HG03066 (cell line): Measurements from ENCODE around the gene MED28.
"Not testable (repeated sequence)": the region's sequence is repeated elsewhere in the genome, so short reads cannot be mapped to it uniquely, and the experiment has no call there.

ENCODE experiments used
- ATAC-seq: cut with Tn5 transposase; IDR thresholded peaks from one replicate; pipeline ENCODE4 v1.9.1; 2021; ENCODE audit warnings: low read depth; ENCODE audit not compliant: unreplicated experiment

The MED28 gene

GRCh38 chr4:17614416-17615299 is at the start of gene MED28:
Gene MED28 (plus strand): TSS chr4:17614641. CDS start chr4:17614655, 14 bp downstream.
- peak; percentile 95 for ATAC-seq

DNA sequence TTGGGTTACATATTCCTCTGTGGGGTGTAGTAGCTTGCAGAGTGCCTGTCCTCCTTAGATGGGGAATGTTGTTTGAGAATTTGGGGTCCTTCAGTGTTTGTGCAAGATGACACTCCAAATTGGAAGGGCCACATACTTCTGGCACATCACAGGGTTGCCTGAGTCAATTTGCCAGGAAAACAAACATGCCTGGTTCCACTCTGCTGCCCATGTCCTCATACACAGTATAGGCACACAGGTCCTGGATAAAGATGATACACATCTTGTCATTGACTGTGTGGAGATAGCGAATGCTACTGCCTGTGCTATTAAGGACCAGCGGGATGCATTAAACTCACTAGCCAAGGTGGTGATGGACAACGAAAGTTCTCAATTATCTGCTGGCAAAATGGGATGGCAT is 48.6 kb upstream of the MED28 start:
- ATAC-seq, result no peak

DNA sequence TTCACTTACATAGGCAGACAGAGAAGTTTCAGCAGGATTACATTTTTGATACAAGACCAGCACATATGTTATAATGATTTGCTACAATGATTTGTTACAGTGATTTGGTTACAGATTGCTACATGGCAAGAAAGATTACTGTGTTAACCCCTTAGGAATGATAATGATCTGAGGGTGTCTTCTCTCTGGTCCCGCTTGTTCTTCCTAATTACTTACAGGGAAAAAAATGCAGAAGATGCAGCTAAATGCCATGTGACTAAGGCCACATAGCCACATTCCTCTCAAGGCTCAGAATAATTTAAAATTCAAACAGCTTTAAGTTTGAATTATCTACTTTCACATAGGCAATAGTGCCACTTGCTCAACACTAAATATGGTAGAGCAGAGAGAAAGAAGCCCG is 47.2 kb upstream of the MED28 start:
- ATAC-seq, result no peak

DNA sequence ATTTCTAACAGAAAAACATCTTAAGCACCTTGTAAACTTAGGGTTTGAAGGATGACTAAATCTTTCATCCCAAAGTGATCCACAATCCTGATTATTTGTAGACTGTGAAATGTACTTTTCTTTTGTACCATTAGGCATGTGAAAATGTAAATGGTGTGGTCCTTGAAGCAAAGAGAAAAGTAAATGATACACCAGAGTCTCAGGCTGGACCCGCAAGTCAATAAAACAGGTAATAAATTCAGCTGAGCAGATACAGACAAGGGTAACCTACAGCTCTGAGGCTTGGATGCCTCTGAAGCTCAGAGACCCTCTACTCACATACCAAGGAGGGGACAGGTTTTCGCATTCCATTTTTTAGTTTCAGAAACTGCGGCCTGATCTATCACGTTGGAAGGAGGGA is 40.2 kb upstream of the MED28 start:
- no peak for ATAC-seq

GRCh38 chr4:17575177-17575576 is 39.3 kb upstream of the MED28 start:
- ATAC-seq, result not testable (repeated sequence)

DNA sequence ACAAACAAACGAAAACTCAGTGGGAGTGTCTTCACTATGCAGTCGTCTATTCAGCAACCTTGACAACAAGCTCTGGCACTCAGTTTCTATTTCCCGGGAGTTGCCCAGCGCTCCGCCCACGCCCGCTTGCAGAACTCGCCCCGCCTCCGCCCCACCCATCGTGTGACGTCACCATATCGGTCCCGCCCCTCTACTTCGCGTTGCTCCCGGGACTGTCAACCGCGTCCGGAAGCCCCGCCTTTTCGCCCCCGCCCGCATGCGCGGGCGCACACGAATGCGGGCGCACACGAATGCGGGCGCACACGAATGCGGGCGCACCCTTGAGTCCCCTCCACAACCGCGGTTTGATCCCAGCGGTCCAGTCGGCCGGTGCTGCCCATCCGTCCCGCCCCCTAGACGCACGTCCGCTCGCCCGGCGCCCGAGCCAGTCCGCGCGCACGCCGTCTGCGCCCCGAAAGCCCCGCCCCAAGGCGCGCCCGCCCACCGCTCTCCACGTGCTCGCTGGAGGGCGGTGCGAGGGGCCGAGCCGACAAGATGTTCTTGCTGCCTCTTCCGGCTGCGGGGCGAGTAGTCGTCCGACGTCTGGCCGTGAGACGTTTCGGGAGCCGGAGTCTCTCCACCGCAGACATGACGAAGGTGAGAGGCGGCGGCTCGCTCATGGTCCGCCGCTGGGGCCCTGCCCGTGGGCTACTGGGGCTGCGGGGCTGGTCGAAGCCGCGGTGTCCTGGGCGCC is 37.3 kb upstream of the MED28 start, which contains the start of gene LAP3:
LAP3 (plus strand) TSS at position 267 of the 733 bp plus-strand sequence; CDS start at position 535, 268 bp downstream.
- ATAC-seq, result peak; percentile 76

DNA sequence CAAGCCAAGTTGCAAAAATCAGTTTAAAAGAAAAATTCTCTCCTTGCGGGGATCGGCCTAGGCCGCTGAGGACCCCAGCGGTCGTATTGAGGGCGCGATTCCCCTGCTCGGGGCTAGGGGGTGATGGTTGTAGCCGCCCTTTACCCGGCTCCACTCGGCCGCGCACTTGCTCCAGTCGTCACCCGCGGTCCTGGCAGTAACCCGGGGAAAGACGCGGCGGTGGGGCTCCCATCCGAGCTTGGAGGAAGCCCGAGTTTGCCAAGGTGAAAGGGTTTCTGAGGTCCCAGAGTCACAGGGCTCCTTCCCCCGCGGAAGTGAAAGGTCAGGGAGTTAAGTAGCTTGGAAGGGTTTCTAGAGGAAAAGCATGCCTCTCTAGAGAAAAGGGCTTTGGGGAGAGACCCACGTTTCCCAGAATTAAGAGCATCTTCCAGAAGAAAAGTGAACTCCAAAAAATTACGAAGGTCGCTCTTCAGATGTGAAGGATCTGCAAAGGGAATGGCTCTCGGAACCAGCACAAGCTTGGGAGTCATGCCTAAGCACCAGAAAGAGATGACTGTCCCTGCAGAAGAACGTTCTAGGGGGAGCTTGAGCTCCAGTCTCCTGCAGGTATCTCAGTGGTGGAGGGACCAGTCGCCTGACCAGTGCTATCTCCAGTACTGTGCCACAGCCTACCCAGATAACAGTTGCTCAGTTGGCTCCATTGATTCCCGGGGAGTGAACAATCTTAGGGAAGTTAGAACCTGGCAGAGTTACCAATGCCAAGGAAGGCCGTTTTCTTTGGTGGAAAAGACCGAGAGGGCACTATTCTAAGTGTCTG is 36.6 kb upstream of the MED28 start:
- ATAC-seq, result peak; percentile 8

DNA sequence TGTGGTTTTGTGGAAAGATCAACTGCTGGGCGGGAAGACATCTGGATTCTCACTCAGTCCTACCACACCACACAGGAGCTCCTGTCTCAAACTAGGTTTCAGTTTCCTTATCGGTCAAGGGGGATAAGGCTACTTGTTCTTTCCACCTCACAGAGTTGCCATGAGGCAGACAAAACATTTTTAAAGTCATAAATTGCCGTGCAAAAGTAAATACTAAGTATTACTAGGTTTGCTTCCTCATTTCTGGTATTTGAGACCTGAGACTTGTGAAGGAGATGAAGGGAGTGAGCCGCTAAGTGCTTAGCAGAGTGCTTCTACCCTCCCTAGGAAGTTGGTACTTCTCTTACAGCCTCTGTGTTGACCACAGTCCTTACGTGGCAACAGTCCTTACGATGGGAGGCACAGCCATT is 36.0 kb upstream of the MED28 start:
- ATAC-seq, result peak; percentile 34

GRCh38 chr4:17580969-17581368 is 33.5 kb upstream of the MED28 start:
- ATAC-seq, result no peak

- no peak for ATAC-seq
These were observed 31.2 kb upstream of the MED28 start for GRCh38 chr4:17583276-17583675.

GRCh38 chr4:17583941-17584340 is 30.5 kb upstream of the MED28 start:
- no peak for ATAC-seq

DNA sequence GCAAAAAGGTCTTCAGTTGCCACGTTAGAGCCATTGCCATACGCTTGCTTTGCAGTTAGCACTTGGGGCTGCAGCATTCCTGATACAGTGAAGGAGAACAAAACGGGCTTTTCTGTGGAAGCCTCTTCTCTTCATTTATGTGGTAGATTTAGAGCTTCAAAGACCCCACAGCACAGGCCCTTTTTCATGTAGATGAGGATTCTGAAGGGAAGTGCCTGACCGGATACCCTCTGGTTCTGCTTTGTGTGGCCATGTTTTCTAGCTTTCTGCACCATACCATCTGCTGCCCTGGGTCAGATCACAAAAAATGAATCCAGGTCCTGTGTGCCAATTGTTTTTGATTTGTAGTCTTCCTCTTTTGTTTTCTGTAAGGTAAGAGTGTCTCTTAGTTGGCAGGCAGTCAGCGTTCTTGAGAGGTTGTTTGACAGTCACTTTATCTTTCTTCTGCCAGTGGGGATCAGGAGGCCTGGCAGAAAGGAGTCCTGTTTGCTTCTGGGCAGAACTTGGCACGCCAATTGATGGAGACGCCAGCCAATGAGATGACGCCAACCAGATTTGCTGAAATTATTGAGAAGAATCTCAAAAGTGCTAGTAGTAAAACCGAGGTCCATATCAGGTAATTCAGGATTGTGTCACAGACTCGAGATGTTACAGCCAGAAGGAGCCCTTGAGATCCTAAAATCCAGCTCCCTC is 29.8 kb upstream of the MED28 start:
- no peak for ATAC-seq

- ATAC-seq, result no peak
These were observed 27.2 kb upstream of the MED28 start for GRCh38 chr4:17587094-17587822.

- ATAC-seq, result no peak
These were observed 25.1 kb upstream of the MED28 start for GRCh38 chr4:17589355-17589754.

GRCh38 chr4:17595471-17596005 is 18.9 kb upstream of the MED28 start:
- ATAC-seq, result peak; percentile 77

DNA sequence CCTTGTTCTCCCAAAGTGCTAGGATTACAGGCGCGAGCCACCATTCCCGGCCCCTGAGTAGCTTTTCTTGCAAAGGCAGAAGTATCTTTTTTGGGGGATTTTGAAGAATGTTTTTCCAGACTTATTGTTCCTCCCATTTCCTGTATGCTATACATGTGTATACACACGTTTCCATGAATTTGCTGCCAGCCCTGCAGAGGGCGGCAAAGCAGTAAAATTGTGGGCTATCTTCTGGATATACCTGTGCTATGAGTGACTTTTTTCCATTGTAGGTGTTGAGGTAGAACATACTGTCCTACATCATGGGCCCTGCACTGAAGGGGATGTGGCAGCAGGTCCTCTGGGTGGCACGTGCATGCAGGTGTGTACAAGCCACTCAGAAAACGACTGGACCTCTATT is 16.9 kb upstream of the MED28 start:
- no peak for ATAC-seq

- ATAC-seq, result no peak
These were observed 14.6 kb upstream of the MED28 start for GRCh38 chr4:17599826-17600225.

- ATAC-seq, result no peak
These were observed 9.2 kb upstream of the MED28 start for GRCh38 chr4:17605236-17605635.

- ATAC-seq, result peak; percentile 51
These were observed 553 bp upstream of the MED28 start for GRCh38 chr4:17613761-17614415.
